ENCODE measurements around the gene GLIPR1L2.

DNA sequence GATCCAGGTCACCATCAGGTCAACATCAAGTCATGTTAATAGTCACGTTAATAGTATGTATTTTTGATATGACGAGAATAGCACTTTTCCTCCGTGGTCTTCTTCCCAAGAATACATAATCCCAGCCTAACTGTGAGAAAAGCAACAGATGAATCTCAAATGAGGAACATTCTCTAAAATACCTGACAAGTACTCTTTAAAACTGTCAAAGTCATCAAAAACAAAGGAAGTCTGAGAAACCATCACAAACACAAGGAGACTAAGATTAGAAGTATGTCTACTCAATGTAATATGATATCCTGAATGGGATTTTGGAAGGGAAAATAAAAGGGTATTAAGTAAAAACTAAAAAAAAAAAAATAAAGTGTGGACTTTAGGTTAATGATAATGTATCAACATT, 52.8 kb downstream of the GLIPR1L2 start:
- TF ChIP-seq, protein P1, sequence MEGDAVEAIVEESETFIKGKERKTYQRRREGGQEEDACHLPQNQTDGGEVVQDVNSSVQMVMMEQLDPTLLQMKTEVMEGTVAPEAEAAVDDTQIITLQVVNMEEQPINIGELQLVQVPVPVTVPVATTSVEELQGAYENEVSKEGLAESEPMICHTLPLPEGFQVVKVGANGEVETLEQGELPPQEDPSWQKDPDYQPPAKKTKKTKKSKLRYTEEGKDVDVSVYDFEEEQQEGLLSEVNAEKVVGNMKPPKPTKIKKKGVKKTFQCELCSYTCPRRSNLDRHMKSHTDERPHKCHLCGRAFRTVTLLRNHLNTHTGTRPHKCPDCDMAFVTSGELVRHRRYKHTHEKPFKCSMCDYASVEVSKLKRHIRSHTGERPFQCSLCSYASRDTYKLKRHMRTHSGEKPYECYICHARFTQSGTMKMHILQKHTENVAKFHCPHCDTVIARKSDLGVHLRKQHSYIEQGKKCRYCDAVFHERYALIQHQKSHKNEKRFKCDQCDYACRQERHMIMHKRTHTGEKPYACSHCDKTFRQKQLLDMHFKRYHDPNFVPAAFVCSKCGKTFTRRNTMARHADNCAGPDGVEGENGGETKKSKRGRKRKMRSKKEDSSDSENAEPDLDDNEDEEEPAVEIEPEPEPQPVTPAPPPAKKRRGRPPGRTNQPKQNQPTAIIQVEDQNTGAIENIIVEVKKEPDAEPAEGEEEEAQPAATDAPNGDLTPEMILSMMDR (IDR thresholded peaks at IDR 0.05; ENCODE audit: low read depth, low read length): no peak
- TF ChIP-seq EZH2phosphoT487 (IDR thresholded peaks at IDR 0.05; ENCODE audit: low read depth): no peak
